RWPE2 (cell line): ENCODE measurements around the gene TK2.

Experiments
- ATAC-seq: fragments of 200-7000 bp; cut with Tn5 transposase; 3 replicates; pipeline ENCODE4 v1.9.1; 2021; ENCODE audit warnings: low read depth
- DNase-seq: peaks from one replicate; pipeline ENCODE4 v3.0.0-alpha.2; 2020; ENCODE audit warnings: low spot score
- H3K27ac ChIP-seq: fragments of 450-650 bp; 2 replicates; pipeline ENCODE4 v1.5.1; 2017; ENCODE audit warnings: mild to moderate bottlenecking; ENCODE audit not compliant: poor library complexity, severe bottlenecking
- H3K27me3 ChIP-seq: fragments of 250-450 bp; sonication (Bioruptor Pico); 2 replicates; pipeline ENCODE4 v1.5.1; 2021; ENCODE audit warnings: mild to moderate bottlenecking, moderate library complexity; ENCODE audit not compliant: insufficient read depth, poor library complexity, severe bottlenecking
- H3K36me3 ChIP-seq: fragments of 250-450 bp; sonication (Bioruptor Pico); 2 replicates; pipeline ENCODE4 v1.5.1; 2020; ENCODE audit warnings: low read depth, mild to moderate bottlenecking, moderate library complexity
- H3K4me1 ChIP-seq: fragments of 250-450 bp; sonication (Bioruptor Pico); 2 replicates; pipeline ENCODE4 v1.5.1; 2021; ENCODE audit warnings: mild to moderate bottlenecking, moderate library complexity; ENCODE audit not compliant: insufficient read depth, poor library complexity, severe bottlenecking
- H3K4me3 ChIP-seq: fragments of 250-450 bp; sonication (Bioruptor Pico); 2 replicates; pipeline ENCODE4 v1.5.1; 2021; ENCODE audit warnings: mild to moderate bottlenecking, moderate library complexity; ENCODE audit not compliant: severe bottlenecking
- H3K9me3 ChIP-seq: fragments of 250-450 bp; sonication (Bioruptor Pico); 2 replicates; pipeline ENCODE4 v1.5.1; 2021; ENCODE audit warnings: mild to moderate bottlenecking, moderate library complexity; ENCODE audit not compliant: severe bottlenecking
- TF ChIP-seq, protein P1 (sequence below): fragments of 450-650 bp; IDR thresholded peaks from one replicate; pipeline ENCODE4 v1.5.1; 2017; ENCODE audit warnings: mild to moderate bottlenecking, moderate library complexity; ENCODE audit not compliant: poor library complexity, severe bottlenecking

TK2 gene

DNA sequence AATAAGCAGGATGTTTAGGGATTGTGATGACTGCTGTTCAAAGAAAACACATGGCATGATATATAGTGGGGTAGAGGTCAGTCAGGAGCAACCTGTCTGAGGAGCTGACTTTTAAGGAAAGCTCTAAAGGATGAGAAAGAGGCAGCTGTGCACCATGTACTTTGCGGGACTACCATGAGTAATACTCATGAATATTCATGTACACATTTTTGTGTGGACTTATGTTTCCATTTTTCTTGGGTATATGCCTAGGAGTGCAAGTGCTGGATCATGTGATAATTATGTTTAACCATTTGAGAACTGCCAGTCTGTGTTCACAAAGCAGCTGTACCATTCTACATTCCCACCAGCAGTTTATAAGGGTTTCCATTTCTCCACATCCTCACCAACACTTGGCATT lies 87.0 kb downstream of the TK2 start:
- Histone ChIP-seq H3K9me3 (no peaks in the 10 kb centered on the region), H3K4me1 (peaks cover under 1% of the 10 kb centered on the region), H3K36me3 (no peaks in the 10 kb centered on the region), H3K4me3 (no peak overlapping the region), H3K27me3 (no peaks in the 10 kb centered on the region), H3K27ac (no peak overlapping the region)
- TF ChIP-seq, protein P1, sequence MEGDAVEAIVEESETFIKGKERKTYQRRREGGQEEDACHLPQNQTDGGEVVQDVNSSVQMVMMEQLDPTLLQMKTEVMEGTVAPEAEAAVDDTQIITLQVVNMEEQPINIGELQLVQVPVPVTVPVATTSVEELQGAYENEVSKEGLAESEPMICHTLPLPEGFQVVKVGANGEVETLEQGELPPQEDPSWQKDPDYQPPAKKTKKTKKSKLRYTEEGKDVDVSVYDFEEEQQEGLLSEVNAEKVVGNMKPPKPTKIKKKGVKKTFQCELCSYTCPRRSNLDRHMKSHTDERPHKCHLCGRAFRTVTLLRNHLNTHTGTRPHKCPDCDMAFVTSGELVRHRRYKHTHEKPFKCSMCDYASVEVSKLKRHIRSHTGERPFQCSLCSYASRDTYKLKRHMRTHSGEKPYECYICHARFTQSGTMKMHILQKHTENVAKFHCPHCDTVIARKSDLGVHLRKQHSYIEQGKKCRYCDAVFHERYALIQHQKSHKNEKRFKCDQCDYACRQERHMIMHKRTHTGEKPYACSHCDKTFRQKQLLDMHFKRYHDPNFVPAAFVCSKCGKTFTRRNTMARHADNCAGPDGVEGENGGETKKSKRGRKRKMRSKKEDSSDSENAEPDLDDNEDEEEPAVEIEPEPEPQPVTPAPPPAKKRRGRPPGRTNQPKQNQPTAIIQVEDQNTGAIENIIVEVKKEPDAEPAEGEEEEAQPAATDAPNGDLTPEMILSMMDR: no peak
- DNase-seq (no peak), ATAC-seq (no peak)

DNA sequence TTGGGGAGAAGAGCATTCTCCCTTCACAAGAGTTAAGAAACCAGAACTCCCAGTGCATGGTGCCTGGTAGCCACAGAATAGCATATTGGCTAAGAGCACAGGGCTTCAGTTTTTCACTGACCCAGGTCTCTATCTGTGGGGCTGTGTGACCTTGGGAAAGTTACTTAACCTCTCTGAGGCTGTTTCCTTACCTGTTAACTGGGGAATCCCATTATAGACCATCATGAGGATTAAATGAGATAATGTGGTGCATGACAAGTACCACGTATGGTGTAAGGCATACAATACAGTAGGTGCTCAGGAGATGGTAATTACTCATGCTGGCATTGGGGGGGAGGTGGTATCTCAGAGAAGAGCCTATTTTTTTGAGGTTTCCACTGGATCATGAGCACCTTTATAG lies 89.2 kb downstream of the TK2 start:
- TF ChIP-seq, protein P1: no peak
- H3K27me3 ChIP-seq: no peaks in the 10 kb centered on the region
- ATAC-seq: no peak

DNA sequence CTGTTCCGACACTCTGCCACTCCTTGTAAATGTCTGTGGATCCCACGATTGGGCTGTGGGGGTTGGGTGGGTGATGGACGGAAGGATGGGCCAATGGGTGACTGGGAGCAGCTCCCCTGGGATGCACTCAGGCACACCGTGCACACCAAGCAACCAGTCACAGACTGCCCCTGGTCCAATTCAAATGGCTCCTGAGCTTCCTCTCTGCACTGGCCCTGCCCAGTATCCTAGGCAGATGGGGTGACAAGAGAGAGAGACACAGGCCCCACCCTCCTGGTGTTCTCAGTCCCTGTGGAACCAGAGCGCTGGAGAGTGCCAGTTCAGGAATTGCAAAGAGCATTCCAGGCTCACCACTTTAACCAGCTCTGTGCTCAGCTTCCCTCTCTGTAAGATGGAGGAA lies 90.0 kb downstream of the TK2 start:
- Histone ChIP-seq H3K27ac (no peak overlapping the region), H3K4me1 (peaks cover 3% of the 10 kb centered on the region), H3K27me3 (no peaks in the 10 kb centered on the region), H3K4me3 (no peak overlapping the region), H3K36me3 (no peaks in the 10 kb centered on the region), H3K9me3 (no peaks in the 10 kb centered on the region)
- DNase-seq: no peak
- TF ChIP-seq, protein P1: no peak
- no peak for ATAC-seq

More for the DNA sequence above, 89.2 kb downstream of the TK2 start:
- Histone ChIP-seq H3K4me3 (no peak overlapping the region), H3K36me3 (no peaks in the 10 kb centered on the region), H3K9me3 (no peaks in the 10 kb centered on the region), H3K27ac (no peak overlapping the region), H3K4me1 (peaks cover 3% of the 10 kb centered on the region)
- DNase-seq: no peak

DNA sequence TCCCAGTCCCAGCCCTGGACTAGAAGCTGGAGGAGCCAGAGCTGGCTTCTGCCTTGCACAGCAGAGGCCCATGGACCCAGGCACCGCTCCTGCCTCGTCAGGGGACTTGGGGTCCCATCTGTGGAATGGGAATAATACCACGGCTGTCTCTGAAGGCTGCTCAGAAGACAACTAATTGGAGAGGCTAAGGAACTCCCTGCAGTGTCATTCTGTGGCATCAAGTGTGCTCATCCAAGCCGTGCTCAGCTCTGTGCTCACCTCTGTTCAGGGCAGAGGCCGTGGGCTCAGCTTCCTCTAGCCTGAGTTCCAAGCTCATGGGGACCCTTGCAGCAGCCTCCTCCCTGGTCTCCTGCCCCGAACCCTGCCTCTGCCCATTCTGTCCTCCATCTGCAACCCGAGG lies 91.1 kb downstream of the TK2 start:
- Histone ChIP-seq H3K9me3 (no peaks in the 10 kb centered on the region), H3K27me3 (no peaks in the 10 kb centered on the region), H3K27ac (no peak overlapping the region), H3K4me1 (peaks cover 3% of the 10 kb centered on the region), H3K36me3 (no peaks in the 10 kb centered on the region), H3K4me3 (no peak overlapping the region)
- DNase-seq (no peak), ATAC-seq (no peak)
- TF ChIP-seq, protein P1: no peak

DNA sequence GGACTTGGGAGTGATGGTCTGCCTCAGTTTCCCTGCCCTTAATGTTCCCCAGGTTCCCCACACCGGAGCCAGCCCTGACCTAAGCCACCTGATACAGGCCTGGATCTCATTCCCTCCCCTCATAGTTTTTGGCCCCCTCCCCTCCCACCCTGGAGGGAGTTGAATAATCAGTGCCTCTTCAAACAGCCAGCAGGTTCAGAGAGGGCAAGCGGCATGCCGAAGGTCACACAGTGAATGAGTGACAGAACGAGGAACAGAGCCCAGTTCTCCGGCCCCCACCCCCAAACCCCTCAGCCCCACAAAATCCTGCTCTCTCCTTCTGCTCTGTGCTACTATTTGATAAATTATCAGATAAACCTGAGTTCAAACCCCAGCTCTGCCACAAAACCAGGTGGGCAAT lies 91.6 kb downstream of the TK2 start:
- H3K27ac ChIP-seq: no peak overlapping the region

More for the DNA sequence above, 91.6 kb downstream of the TK2 start:
- H3K4me3 ChIP-seq: no peak overlapping the region
- DNase-seq (no peak), ATAC-seq (no peak)
- H3K9me3 ChIP-seq: no peaks in the 10 kb centered on the region
- no peaks in the 10 kb centered on the region for H3K36me3 ChIP-seq
- H3K4me1 ChIP-seq: peaks cover 3% of the 10 kb centered on the region
- no peaks in the 10 kb centered on the region for H3K27me3 ChIP-seq
- TF ChIP-seq, protein P1: no peak
